ENCODE data around the gene LEPROT. TPM values are rescaled to one million over a fixed set of nuclear protein-coding genes. Genes with fewer than 3 reads are reported as not detected.

Gene LEPROT
- total RNA-seq, 2 donors from 2014 or later: 19.7 to 49.0 TPM

GRCh38 chr1:65435987-65436386 lies 15.5 kb downstream of the LEPROT start:
- peaks cover 10% of the 10 kb centered on the region for H3K4me1 ChIP-seq (ENCODE audit: control insufficient read depth, insufficient read depth, low read length)
- H3K27me3 Mint-ChIP-seq (ENCODE audit: insufficient read depth): no peaks in the 10 kb centered on the region
- H3K9ac ChIP-seq (ENCODE audit: extremely low read depth, low read length, poor library complexity, severe bottlenecking): no peak overlapping the region
- no peak overlapping the region for H3K4me3 ChIP-seq (ENCODE audit: low read length)
- H3K27ac ChIP-seq (ENCODE audit: low read depth, low read length): no peak overlapping the region
- no peak overlapping the region for H3K27ac Mint-ChIP-seq
- DNase-seq: no peak
- peaks cover 30% of the 10 kb centered on the region for H3K4me1 Mint-ChIP-seq
- peaks cover 20% of the 10 kb centered on the region for H3K36me3 ChIP-seq (ENCODE audit: control insufficient read depth, insufficient read depth, low read length)
- no peaks in the 10 kb centered on the region for H3K27me3 ChIP-seq (ENCODE audit: control insufficient read depth, insufficient read depth, low read length, poor library complexity, severe bottlenecking)
- peaks cover 20% of the 10 kb centered on the region for H3K36me3 Mint-ChIP-seq (ENCODE audit: low read depth)
- TF ChIP-seq, protein P1, sequence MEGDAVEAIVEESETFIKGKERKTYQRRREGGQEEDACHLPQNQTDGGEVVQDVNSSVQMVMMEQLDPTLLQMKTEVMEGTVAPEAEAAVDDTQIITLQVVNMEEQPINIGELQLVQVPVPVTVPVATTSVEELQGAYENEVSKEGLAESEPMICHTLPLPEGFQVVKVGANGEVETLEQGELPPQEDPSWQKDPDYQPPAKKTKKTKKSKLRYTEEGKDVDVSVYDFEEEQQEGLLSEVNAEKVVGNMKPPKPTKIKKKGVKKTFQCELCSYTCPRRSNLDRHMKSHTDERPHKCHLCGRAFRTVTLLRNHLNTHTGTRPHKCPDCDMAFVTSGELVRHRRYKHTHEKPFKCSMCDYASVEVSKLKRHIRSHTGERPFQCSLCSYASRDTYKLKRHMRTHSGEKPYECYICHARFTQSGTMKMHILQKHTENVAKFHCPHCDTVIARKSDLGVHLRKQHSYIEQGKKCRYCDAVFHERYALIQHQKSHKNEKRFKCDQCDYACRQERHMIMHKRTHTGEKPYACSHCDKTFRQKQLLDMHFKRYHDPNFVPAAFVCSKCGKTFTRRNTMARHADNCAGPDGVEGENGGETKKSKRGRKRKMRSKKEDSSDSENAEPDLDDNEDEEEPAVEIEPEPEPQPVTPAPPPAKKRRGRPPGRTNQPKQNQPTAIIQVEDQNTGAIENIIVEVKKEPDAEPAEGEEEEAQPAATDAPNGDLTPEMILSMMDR (conservative IDR thresholded peaks at IDR 0.05): no peak
- WGBS, 2 experiments (ENCODE audit: insufficient coverage in 1 of 2, insufficient read length in 1 of 2): 94% methylated on average over 2 of the region's 2 CpGs; no CpG with 5 or more reads in 1 of the 2 experiments
- H3K9me3 ChIP-seq (ENCODE audit: control insufficient read depth, low read length): no peaks in the 10 kb centered on the region
- no peaks in the 10 kb centered on the region for H3K9me3 Mint-ChIP-seq
- no peak overlapping the region for H3K4me3 Mint-ChIP-seq

DNA sequence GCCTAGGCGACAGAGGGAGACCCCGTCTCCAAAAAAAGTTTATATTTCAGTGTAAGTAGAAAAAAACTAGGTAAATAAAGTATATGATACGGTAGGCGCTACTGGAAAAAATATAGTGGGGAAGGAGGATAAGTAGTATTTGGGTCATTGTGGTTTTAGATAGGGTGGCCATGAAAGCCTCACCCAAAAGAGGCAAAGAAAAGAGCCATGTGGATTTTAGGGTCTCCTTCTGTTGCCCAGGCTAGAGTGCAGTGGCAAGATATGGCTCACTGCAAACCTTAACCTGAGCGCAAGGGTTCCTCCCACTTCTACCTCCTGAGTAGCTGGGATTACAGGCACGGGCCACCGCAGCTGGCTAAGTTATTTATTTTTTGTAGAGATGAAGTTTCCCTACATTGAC lies 17.1 kb downstream of the LEPROT start:
- H3K4me1 ChIP-seq (ENCODE audit: control insufficient read depth, insufficient read depth, low read length): peaks cover 3% of the 10 kb centered on the region
- peaks cover 15% of the 10 kb centered on the region for H3K9me3 Mint-ChIP-seq
- no peak overlapping the region for H3K27ac ChIP-seq (ENCODE audit: low read depth, low read length)
- H3K4me3 ChIP-seq (ENCODE audit: low read length): no peak overlapping the region
- no peak for DNase-seq
- H3K36me3 ChIP-seq (ENCODE audit: control insufficient read depth, insufficient read depth, low read length): peaks cover 6% of the 10 kb centered on the region
- H3K36me3 Mint-ChIP-seq (ENCODE audit: low read depth): peaks cover 30% of the 10 kb centered on the region
- H3K27ac Mint-ChIP-seq: no peak overlapping the region
- peaks cover 33% of the 10 kb centered on the region for H3K4me1 Mint-ChIP-seq
- H3K9ac ChIP-seq (ENCODE audit: extremely low read depth, low read length, poor library complexity, severe bottlenecking): no peak overlapping the region
- no peaks in the 10 kb centered on the region for H3K27me3 ChIP-seq (ENCODE audit: control insufficient read depth, insufficient read depth, low read length, poor library complexity, severe bottlenecking)
- 98 to 100% methylated on average over 5 to 7 of the region's 7 CpGs for WGBS, 2 experiments (ENCODE audit: insufficient coverage in 1 of 2, insufficient read length in 1 of 2)
- peaks cover 13% of the 10 kb centered on the region for H3K9me3 ChIP-seq (ENCODE audit: control insufficient read depth, low read length)
- H3K27me3 Mint-ChIP-seq (ENCODE audit: insufficient read depth): no peaks in the 10 kb centered on the region
- H3K4me3 Mint-ChIP-seq: no peak overlapping the region
- TF ChIP-seq, protein P1 (conservative IDR thresholded peaks at IDR 0.05): no peak

- no peak overlapping the region for H3K4me3 ChIP-seq (ENCODE audit: low read length)
- H3K36me3 ChIP-seq (ENCODE audit: control insufficient read depth, insufficient read depth, low read length): peaks cover 8% of the 10 kb centered on the region
- no peak overlapping the region for H3K27ac ChIP-seq (ENCODE audit: low read depth, low read length)
- H3K27me3 ChIP-seq (ENCODE audit: control insufficient read depth, insufficient read depth, low read length, poor library complexity, severe bottlenecking): no peaks in the 10 kb centered on the region
- TF ChIP-seq, protein P1 (conservative IDR thresholded peaks at IDR 0.05): no peak
- H3K9ac ChIP-seq (ENCODE audit: extremely low read depth, low read length, poor library complexity, severe bottlenecking): no peak overlapping the region
- DNase-seq: no peak
- Mint-ChIP-seq H3K4me1 (peaks cover 33% of the 10 kb centered on the region), H3K27me3 (ENCODE audit: insufficient read depth) (no peaks in the 10 kb centered on the region), H3K4me3 (no peak overlapping the region), H3K36me3 (ENCODE audit: low read depth) (peaks cover 23% of the 10 kb centered on the region), H3K9me3 (peaks cover 22% of the 10 kb centered on the region), H3K27ac (peak overlapping the region; percentile 4)
- H3K9me3 ChIP-seq (ENCODE audit: control insufficient read depth, low read length): peaks cover 19% of the 10 kb centered on the region
- no peaks in the 10 kb centered on the region for H3K4me1 ChIP-seq (ENCODE audit: control insufficient read depth, insufficient read depth, low read length)
- 90 to 92% methylated on average over 11 of the region's 12 CpGs for WGBS, 2 experiments (ENCODE audit: insufficient coverage in 1 of 2, insufficient read length in 1 of 2)
Measured at GRCh38 chr1:65440322-65440900, 19.9 kb downstream of the LEPROT start.
